ENCODE data around the gene KCNK4. TPM values are rescaled to one million over a fixed set of nuclear protein-coding genes. Genes with fewer than 3 reads are reported as not detected.

The KCNK4 gene
- total RNA-seq, 2 donors from 2014 or later: not detected

GRCh38 chr11:64288353-64288750, 2.8 kb upstream of the KCNK4 start:
- no peak overlapping the region for H3K4me3 ChIP-seq
- H3K27ac ChIP-seq: no peak overlapping the region
- H3K9me3 ChIP-seq: no peaks in the 10 kb centered on the region
- peaks cover 28 to 44% of the 10 kb centered on the region in 2 donors for H3K4me1 ChIP-seq (ENCODE audit: control insufficient read depth in 1 of 2, low read depth in 2 of 2)
- H3K27me3 ChIP-seq (replicated peaks; ENCODE audit: insufficient read depth): peaks cover 11% of the 10 kb centered on the region
- H3K36me3 ChIP-seq: no peaks in the 10 kb centered on the region
- ATAC-seq (ENCODE audit: insufficient number of reproducible peaks, low FRiP score, low read depth) (no peak), DNase-seq (ENCODE audit: low spot score) (no peak)
- no peak for TF ChIP-seq CTCF (IDR thresholded peaks at IDR 0.05)

GRCh38 chr11:64289002-64289564, 2.0 kb upstream of the KCNK4 start:
- no peak overlapping the region for H3K27ac ChIP-seq
- H3K36me3 ChIP-seq: no peaks in the 10 kb centered on the region
- no peak for ATAC-seq (ENCODE audit: insufficient number of reproducible peaks, low FRiP score, low read depth)
- H3K27me3 ChIP-seq (replicated peaks; ENCODE audit: insufficient read depth): peaks cover 11% of the 10 kb centered on the region
- no peak overlapping the region for H3K4me3 ChIP-seq
- DNase-seq (ENCODE audit: low spot score): no peak
- no peaks in the 10 kb centered on the region for H3K9me3 ChIP-seq
- no peak for TF ChIP-seq CTCF (IDR thresholded peaks at IDR 0.05)
- peaks cover 20 to 37% of the 10 kb centered on the region in 2 donors for H3K4me1 ChIP-seq (ENCODE audit: control insufficient read depth in 1 of 2, low read depth in 2 of 2)

- H3K36me3 ChIP-seq: no peaks in the 10 kb centered on the region
- no peak for ATAC-seq (ENCODE audit: insufficient number of reproducible peaks, low FRiP score, low read depth)
- H3K4me3 ChIP-seq: no peak overlapping the region
These were observed 495 bp upstream of the KCNK4 start for GRCh38 chr11:64290352-64291261.

GRCh38 chr11:64291752-64292459, 804 bp downstream of the KCNK4 start:
- Histone ChIP-seq H3K27me3 (replicated peaks; ENCODE audit: insufficient read depth) (peaks cover 16% of the 10 kb centered on the region), H3K9me3 (no peaks in the 10 kb centered on the region), H3K36me3 (no peaks in the 10 kb centered on the region), H3K4me3 (peak overlapping the region; percentile 61), H3K27ac (no peak overlapping the region), H3K4me1 (ENCODE audit: control insufficient read depth in 1 of 2, low read depth in 2 of 2) (peaks cover 15 to 24% of the 10 kb centered on the region in 2 donors)
- TF ChIP-seq CTCF (IDR thresholded peaks at IDR 0.05): no peak
- ATAC-seq (ENCODE audit: insufficient number of reproducible peaks, low FRiP score, low read depth) (no peak), DNase-seq (ENCODE audit: low spot score) (no peak)

More at GRCh38 chr11:64290352-64291261, 495 bp upstream of the KCNK4 start:
- Histone ChIP-seq H3K27me3 (replicated peaks; ENCODE audit: insufficient read depth) (peaks cover 15% of the 10 kb centered on the region), H3K4me1 (ENCODE audit: control insufficient read depth in 1 of 2, low read depth in 2 of 2) (peaks cover 20 to 35% of the 10 kb centered on the region in 2 donors), H3K9me3 (no peaks in the 10 kb centered on the region), H3K27ac (no peak overlapping the region)
- TF ChIP-seq CTCF (IDR thresholded peaks at IDR 0.05): no peak
- DNase-seq (ENCODE audit: low spot score): no peak
